ENCODE measurements around the gene EMC1.

Gene EMC1

DNA sequence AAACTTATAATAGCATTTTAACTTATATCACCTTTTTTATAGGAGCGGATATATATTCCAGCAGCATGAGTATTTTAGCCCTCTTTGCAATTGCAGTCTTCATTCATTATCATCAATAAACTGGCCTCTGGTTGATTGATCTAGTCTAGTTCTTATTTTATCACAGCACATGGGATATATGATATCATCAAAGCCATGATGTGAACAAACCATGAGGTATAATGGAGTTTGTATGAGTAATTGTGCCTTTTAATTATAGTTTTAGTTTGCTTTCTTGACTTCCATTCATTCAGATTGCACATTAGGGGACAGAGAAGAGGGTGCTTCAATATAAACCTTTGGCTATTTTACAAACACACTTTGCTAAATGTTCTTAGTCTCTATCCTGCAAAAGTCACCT lies 37.7 kb downstream of the EMC1 start:
- no peak for DNase-seq

DNA sequence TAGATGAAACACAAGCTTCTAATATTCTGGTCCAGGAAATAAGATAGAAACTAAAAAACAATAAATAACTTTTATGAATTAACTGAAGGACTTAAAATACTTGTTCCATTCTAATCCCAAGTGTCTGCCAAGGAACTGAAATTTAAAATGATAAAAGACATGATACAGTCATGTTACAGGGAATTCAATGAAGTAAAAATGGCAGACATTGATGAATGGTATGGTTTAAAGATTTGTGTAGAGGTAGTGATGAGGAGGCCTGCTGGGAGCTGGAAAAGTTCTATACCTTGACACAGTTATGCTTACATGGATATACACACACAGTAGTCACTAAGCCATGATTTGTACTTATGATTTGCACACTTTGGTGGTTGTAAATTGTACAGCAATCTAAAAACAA lies 39.2 kb downstream of the EMC1 start:
- DNase-seq = no peak

DNA sequence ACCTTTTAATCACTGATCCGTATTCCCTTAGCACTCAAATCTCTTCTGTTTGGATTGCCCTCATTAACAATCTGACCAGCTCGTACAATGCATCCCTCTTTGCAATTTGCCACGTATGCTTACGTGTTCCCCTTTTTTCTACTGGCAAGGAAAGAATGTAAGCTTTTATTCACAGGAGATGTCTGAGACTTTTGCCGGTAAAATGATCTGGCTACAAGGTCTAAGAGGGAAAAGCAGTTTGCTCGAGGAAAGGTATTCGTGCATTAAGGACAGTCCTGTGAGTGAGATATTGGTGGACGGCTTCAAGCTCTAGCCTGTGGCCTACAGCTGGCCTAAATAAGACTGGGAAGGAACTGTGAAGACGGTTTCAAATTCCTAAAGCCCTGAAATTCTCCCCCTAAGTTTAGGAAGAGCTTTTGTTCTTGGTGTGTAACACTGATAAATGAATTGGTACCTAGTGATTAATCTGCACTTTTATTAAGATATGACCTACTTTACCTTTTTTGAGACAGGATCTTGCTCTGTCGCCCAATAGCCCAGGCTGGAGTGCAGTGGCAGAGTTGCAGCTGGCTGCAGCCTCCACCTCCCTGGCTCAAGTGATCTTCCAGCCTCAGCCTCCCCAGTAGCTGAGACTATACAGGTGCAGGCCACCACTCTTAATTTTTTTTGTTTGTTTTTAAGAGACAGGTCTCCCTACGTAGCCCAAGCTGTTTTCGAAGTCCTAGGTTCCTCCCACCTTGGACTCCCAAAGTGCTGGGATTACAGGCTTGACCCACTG lies 40.4 kb downstream of the EMC1 start:
- no peak for DNase-seq

DNA sequence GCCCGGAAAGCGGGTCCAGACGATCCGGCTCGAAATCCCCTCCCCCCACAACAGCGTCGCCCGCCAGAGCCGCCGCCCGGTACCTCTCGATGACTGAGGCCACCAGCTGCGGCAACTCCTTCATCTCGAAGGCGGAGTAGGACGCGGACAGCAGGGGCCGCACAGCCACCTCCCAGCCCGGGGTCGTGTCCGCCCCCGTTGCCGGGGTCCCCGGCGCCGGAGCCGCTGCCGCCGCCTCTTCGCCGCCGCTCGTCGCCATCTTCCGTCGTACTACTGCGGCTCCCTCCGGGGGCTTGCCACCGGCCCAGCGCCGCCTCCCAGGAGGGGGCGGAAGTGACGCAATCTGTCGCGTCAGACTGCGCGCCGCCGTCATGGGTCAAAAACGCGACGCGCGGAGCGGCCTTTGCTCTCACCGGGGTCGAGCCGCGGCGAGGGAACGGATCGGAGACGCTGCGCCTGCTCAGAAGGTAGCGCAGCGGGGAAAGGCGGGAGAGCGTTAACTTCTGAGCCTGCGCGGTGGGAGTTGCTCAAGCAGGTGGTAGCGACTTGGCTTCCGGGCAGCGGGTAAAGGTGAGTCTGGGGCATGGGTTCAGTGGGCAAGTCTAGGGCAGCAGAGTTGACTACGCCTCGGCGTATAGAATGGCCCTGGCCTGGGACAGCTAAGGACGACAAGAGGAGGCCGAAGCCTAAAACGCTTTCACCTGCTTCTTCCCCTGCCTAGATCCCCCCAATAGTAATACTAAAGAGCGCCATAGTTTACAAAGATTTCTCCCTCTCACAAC lies 41.1 kb downstream of the EMC1 start, which contains the start of gene UBR4:
Gene UBR4, minus strand, starts transcription at position 277 of the 782 bp plus-strand sequence. Its CDS starts 18 bp downstream, at position 259.
- peak; percentile 75 for DNase-seq

DNA sequence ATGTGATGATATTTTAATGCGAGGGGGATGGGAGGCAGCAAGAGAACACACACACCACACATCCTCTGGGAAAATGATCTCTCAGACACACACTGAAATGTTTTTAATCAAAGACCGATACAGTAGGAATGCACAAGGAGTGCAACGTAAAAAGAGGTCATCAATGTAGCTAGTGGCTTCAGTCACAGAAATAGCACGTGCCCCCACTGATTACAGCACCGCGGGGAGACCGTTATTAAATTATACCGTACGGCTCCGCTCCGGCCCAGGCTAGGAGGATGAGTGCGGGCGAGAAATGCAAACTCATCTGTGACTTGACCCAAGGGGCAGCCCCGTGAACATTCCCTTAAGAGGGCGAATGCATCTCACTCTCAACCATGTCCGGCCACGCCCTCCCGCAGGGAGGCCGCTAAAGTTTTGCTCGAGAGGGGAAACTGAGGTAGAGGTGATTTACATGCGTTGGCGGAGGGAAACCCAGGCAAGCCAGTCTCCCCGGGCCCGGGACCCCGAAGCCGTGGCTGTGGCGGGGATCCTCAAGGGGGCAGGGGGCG lies 41.8 kb downstream of the EMC1 start:
- DNase-seq = no peak

DNA sequence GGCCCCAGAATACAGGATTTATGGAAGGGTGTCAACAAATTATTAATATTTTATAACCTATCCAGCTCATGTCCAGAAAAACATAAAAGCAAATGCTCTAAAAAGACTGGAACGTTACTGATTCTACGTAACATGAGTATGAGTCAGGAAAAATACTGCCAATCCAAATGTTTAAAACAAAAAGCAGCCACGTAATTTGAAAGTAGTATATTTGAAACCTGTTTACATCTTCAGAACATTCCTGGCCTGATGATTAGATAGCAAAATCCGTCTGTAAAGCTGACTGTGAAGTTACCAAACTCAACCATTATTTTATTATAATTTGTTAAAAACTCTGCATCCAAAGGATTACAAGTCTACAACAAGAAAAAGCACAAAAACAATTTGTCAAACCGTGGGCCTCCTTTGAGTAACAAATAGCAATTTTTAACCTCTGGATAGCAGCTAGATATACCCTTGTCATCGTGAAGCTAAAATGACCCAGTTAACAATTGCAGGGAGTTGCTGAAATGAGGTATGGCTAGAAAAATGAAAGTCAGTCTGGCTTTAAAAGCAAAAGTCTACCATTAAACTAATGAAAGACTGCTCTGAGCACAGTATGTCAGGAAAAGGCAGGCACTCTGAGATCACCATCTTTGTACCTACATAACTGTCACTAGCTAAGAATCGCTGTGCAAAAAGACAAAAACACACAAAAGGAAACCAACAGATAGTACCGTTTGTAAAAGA lies 42.5 kb downstream of the EMC1 start:
- DNase-seq = no peak

DNA sequence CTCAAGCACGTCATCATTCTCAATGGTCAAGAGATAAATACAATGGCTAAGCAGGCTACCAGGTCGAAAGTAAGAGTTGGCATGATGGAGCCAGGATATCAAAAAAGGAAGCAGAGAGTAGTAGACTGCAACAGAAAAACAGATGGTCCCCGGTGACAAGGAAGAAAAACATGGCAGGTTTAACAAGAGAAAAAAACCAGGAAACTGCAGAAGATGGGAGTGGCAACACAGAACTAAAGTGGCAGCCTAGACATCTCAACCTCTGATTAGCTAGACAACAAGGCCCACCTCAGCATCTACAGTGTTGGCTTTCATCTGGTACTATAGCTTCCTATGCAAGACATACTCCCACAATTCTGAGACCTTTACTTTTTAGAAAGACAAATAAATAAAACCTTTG lies 44.4 kb downstream of the EMC1 start:
- no peak for DNase-seq

DNA sequence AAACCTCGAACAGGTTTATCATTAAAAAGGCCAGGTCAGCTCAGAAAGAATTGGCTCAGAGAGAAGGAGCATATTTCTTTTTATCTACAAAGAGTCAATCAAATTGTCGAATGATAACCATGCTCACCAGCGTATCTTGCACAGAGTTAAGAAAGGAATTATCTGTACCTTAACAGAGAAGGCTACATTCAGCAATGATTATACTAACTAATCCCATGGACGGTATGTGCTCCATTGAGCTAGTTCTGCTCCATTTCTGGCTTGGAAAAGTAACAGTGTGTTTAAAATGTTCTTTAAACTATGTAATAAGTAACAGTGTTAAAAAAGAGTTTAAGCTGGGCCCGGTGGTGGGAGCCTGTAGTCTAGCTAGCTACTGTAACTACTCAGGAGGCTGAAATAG lies 45.5 kb downstream of the EMC1 start:
- DNase-seq = no peak

DNA sequence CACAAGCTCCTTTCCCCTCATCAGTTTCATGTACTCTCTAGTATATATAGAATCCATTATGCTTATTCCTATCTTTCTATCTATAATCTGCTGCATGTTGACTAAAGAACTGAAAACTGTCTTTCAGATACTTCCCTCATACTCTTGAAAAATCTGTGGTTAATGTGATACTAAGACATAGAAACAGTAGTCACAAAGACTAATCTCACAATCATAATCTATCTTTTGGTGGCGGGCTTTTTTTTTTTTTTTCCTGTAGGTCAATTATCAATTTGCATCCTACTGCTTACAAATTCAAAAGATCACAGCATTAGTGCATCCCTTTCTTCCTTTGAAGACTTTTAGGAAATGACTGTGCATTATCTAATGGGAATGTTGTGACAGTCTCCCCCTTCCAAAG lies 45.9 kb downstream of the EMC1 start:
- DNase-seq = no peak

DNA sequence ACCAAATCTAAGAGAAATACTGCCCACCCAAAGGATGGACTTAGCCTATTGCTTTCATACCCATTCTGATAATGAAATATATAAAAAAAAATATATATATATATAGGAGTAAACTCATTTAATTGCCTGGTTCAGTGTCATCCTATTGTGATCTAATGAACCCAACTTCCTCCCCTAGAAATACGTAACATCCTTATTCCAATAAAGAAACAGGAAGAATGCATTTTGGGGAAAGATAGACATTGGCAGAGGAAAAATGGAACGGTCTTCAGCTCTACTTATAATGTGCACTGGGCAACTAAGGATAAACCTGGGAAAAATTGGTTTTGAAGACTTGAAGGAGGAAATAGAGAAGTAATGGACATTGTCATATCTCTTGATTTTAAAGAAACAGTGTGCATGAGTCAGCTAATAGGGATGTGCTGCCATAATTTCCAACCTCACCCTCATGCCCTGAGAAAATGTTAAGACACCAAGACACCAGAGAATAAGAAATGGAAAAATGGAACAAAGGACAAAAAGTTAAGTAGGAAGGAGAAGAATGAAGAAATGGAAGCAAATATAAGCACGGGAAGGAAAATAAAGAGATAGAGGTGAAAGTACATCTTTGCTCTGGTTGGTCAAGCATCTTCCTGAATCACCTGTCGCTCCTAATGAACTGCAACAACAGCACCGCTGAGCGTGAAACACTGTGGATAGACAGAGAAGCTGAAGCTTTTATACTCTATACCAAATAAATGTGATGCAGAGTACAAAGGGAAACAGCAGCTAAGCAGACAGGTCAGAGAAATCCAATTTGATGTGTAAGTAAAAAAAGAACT lies 46.7 kb downstream of the EMC1 start:
- no peak for DNase-seq

DNA sequence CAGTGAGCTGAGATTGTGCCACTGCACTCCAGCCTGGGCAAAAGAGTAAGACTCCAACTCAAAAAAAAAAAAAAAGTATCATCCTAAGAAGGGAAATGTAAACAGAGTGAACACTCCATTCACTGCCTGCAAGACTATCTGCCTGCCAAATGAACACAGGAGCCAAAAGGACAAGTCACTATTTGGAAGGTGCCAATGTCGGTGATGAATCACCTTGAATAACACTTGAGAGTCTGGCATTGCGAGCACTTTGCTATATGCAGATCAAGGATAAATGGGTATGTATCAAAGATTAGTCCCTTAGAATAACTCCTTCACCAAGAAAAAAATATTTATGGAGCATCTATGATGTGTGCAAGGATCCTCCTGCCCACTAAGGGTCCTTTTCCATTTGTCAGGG lies 47.9 kb downstream of the EMC1 start:
- DNase-seq = no peak

DNA sequence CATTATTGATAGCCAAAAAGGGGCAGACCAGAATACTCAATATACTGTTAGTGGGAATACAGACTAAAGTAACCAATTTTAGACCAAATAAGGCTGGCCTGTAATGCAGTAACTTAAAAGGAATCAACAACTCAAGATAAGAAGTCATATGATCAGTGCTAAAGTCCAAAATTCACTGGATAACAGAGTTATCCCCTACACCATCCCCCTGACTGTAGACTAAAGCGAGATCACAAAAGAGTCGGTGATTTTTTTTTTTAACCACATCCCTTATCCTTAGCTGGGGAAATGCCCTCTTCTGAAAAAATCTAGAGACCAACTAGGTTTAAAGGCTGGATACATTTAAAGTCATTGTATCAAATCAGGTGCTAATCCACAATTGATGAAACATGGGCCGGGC lies 48.9 kb downstream of the EMC1 start:
- DNase-seq = no peak

DNA sequence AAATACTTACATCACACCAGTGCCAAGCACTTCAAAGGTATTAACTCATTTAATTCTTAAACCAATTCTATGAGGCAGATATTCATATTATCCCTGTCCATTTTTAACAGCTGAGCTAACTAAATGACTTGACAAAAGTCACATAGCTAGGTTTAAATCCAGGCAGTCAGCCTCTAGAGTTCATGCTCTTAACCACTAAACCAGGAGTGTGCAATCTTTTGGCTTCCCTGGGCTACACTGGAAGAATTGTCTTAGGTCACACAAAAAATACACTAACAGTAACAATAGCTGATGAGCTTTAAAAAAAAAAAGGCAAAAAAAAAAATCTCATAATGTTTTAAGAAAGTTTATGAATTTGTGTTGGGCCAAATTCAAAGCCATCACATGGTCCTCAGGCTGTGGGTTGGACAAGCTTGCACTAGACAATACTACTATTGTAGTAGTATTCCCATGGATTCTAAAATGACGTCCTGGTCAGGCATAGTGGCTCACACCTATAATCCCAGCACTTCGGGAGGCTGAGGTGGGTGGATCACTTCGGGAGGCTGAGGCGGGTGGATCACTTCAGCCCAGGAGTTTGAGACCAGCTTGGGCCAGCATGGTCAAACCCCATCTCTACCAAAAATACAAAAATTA lies 51.2 kb downstream of the EMC1 start:
- DNase-seq = no peak

DNA sequence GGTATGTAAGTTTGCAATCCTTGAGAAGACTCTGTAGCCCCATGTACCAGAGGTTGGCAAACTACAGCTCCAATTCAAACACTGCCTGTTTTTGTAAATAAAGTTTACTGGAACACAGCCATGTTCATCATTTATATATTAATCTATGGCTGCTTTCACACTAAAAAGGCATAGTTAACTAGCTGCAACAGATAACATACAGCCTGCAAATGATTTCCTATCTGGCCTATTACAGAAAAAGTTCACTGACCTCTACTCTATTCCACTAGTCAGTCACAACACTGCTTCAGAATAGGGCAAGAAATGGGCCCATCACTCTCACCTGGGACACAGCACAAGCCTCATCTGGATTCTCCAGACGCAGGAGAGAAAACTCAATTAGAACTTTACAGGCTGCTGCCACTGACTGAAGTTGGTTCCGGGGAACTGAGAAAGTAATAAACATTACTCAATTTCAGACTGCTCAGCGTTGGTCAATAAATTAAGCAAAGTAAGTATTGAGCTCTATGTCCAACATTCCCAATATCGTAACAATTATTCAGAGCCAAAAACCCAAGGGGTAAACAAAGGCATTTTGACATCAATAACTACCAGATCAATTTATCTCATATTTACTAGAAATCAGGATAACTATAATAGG lies 51.9 kb downstream of the EMC1 start:
- DNase-seq = no peak

DNA sequence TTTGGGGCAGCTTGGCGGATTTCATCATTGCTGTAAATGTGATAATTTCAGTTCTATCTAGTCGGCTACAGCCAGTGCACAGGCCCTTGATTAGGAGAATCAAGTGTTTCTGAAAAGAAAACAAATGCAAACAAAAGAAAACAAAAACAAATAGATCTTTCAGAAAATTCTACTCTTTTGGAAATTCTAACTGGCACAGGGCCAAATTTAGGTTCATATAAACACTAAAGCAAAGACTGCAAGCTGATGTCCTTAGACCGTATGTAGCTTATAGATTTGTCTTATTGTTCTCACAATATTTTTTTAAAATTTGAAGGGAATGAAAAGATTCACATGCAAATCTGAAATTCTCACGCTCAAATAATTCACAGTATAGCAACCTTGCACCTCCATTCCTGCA lies 52.5 kb downstream of the EMC1 start:
- DNase-seq = no peak

DNA sequence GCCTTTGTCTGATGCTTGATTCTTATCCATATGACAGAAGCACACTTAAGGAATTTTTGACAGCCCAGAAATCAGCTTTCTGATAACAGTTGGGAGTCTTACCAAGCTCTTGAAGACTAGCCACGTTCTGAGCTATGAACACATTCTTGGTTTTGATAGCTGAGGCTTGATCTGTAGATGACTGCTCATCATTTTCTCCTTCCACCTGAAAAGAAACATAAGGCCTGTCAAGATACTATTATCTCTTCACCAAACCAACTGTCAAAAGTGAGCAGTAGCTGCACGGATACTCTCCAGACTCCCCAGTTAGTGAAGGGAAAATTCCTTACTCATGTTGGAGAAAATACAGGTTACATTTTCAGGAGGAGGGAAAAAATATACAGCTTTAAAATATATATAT lies 53.5 kb downstream of the EMC1 start:
- no peak for DNase-seq

DNA sequence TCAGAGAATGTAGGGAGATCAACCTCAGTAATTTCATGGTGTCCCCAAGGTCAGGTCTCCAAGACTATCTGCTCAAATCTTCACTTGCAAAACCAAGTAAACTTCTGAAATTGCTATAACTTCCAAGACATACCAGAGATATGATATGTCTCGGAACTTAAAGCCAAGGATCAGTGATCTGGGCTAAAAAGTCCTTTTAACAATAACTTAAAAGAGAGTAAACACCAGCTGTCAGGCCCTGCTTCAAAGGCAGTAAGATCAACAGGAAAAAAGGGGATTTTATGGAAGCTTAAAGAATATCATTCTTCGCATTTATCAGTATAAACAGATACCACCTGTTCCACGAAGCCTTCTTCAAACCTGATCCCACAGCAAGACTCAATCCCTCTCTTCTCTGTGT lies 55.0 kb downstream of the EMC1 start:
- DNase-seq = no peak

DNA sequence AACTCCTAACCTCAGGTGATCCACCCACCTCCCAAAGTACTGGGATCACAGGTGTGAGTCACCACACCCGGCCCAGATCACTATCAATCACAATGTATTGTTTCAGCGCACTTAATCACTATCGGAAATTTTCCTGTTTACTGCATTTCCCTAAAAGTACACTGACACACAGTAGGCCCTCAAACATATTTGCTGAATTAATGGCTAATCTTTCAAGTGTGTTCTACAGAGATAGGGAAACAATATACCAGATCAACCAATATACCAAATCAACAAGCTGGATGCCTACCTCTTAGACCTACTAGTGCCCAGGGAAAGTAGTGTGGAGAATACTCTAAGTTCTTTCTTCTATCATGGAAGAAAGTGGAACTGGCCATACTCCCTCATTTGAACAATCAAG lies 58.3 kb downstream of the EMC1 start:
- DNase-seq = no peak

DNA sequence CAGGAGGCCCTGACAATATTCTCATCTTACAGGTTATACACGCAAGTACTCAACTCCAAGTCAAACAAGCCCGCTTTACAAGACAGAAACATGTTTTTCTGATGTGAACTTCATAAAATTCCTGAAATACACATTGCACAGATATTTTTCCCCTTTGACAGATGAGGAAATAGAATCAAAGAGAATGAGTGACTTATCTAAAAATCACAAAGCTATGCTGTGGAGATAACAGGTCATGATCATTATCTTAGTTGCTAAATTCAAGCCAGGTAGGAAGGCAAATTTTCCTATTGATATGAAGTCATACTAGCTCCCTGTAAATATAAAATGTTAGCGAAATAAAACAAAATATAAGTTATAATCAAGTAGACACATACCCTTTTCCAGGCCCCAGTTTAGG lies 59.5 kb downstream of the EMC1 start:
- DNase-seq = no peak

DNA sequence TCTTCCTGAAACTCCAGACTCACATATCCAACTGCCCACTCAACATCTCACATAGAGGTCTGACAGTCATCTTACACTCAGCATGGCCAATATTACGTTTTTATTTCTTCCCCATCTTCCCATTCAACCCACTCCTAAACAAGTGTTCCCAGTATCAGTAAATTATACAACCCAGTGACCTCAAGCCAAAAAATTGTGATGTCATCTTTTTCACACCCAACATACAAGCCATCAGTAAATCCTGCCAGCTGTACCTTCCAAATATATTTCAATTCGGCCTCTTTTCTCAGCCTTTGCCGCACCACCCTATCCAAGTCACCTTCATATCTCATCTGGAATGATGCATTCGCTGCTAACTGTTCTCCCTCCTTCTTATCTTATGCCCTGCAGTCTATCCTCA lies 60.9 kb downstream of the EMC1 start:
- no peak for DNase-seq

DNA sequence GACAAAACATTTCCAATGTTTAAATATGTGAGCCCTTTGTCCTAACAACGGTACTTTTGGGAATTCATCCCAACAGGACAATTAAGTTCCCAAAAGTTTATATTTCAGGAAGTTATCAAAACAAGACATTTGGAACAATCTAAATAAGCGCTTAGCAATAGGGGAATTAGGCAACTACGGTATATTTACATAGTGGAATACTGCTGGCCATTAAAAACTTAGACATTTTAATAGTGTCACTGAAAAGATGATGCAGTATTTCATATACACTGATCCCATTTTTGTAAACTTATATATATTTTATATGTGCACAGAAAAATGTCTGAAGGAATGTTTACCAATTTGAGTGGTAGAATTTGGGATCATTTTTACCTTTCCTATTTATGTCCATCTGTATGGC lies 62.1 kb downstream of the EMC1 start:
- DNase-seq = no peak

DNA sequence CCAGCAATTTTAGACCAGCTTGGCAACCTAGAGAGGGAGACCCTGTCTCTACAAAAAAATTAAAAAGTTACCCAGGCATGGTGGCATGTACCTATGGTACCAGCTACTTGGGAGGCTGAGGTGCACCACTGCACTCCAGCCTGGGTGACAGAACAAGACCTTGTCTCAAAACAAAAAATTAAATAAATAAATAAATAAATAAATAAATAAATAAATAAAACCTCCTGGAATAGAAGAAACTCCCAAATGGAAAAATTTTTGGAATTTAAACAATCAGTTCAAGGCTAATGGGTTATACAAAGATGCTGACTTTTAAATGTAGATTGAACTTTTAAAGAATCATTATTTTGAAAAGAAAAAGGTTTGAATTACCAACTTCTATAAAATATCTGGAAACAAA lies 63.5 kb downstream of the EMC1 start:
- no peak for DNase-seq
